Thyroid gland (tissue), 4 donors: ENCODE data around the gene AK2.

Experiments used
- CTCF ChIP-seq, 6 experiments: fragments of 200-600 bp in 3 of 6; fragments of 450-650 bp in 3 of 6; sonication (generic) in 3 of 6; IDR thresholded peaks; one replicate each; pipeline ENCODE4 v1.5.1; 2016 to 2019; ENCODE audit warnings: antibody characterized with exemption in 6 of 6, mild to moderate bottlenecking in 2 of 6, inconsistent platforms in 1 of 6, moderate library complexity in 1 of 6
- POLR2A ChIP-seq, 2 donors: fragments of 450-650 bp; IDR thresholded peaks; one replicate each; pipeline ENCODE4 v1.6.1; 2017; ENCODE audit warnings: antibody characterized with exemption in 2 of 2, mild to moderate bottlenecking in 2 of 2, moderate library complexity in 1 of 2

- TF ChIP-seq POLR2A (IDR thresholded peaks at IDR 0.05): no peak
- no peak for TF ChIP-seq CTCF (IDR thresholded peaks at IDR 0.05)
These were observed 19.7 kb upstream of the AK2 start for GRCh38 chr1:33056426-33056825.
